PC-3 (cell line): ENCODE results near the gene CDK11A. TPM values are rescaled to one million over a fixed set of nuclear protein-coding genes. Genes with fewer than 3 reads are reported as not detected.

Experiments used
- ATAC-seq: fragments of 200-7000 bp; cut with Tn5 transposase; 2 replicates; pipeline ENCODE4 v1.9.1; 2020; ENCODE audit warnings: mild to moderate bottlenecking, moderate library complexity
- BruUV-seq: library from RNA; stranded (reverse); fragments of 400-500 nt; replicated peaks from 2 replicates; lab custom pipeline; 2021; lab: Mats Ljungman, UMichigan
- CTCF ChIA-PET: fragments of 300-600 bp; sonication (Branson Sonifier 250); formaldehyde crosslinking; loops from one replicate; lab custom pipeline; 2022; ENCODE audit warnings: antibody characterized with exemption; lab: Charles Lee
- POLR2A ChIA-PET: fragments of 300-600 bp; sonication (Branson Sonifier 250); formaldehyde crosslinking; loops from one replicate; lab custom pipeline; 2022; ENCODE audit warnings: antibody characterized with exemption; ENCODE audit not compliant: unreplicated experiment; lab: Charles Lee
- DNase-seq: peaks from one replicate; pipeline ENCODE4 v3.0.0-alpha.2; 2015
- H2AFZ ChIP-seq: fragments of 300-600 bp; sonication (generic); 2 replicates; pipeline ENCODE4 v1.6.0; 2016; ENCODE audit warnings: antibody characterized with exemption, low read length
- H3F3A ChIP-seq: fragments of 300-600 bp; sonication (generic); one replicate; pipeline ENCODE4 v1.6.0; 2017; ENCODE audit warnings: antibody characterized with exemption, low read length, control low read depth, mild to moderate bottlenecking; ENCODE audit not compliant: unreplicated experiment
- H3K27ac ChIP-seq: fragments of 300-600 bp; sonication (generic); 2 replicates; pipeline ENCODE4 v1.5.1; 2016; ENCODE audit warnings: mild to moderate bottlenecking, low read length
- H3K27me3 ChIP-seq: fragments of 300-600 bp; sonication (generic); 2 replicates; pipeline ENCODE4 v1.6.1; 2016; ENCODE audit warnings: low read length, mixed read lengths
- H3K36me3 ChIP-seq: fragments of 300-600 bp; sonication (generic); 2 replicates; pipeline ENCODE4 v1.6.1; 2016; ENCODE audit warnings: low read depth, mixed run types, low read length, mixed read lengths
- H3K4me1 ChIP-seq: fragments of 300-600 bp; sonication (generic); 2 replicates; pipeline ENCODE4 v1.5.1; 2016; ENCODE audit warnings: low read length; ENCODE audit not compliant: insufficient read depth
- H3K4me2 ChIP-seq: fragments of 300-600 bp; sonication (generic); 2 replicates; pipeline ENCODE4 v1.6.0; 2016; ENCODE audit warnings: low read length
- H3K4me3 ChIP-seq: fragments of 300-600 bp; sonication (generic); 2 replicates; pipeline ENCODE4 v1.5.1; 2016; ENCODE audit warnings: mild to moderate bottlenecking, low read length, mixed read lengths
- H3K79me2 ChIP-seq: fragments of 300-600 bp; sonication (generic); 2 replicates; pipeline ENCODE4 v1.6.1; 2017; ENCODE audit warnings: low read length, mixed read lengths
- H3K9ac ChIP-seq: fragments of 300-600 bp; sonication (generic); 2 replicates; pipeline ENCODE4 v1.6.0; 2016; ENCODE audit warnings: mild to moderate bottlenecking, low read length
- H3K9me2 ChIP-seq: fragments of 300-600 bp; sonication (generic); replicated peaks from 2 replicates; pipeline ENCODE4 v1.6.1; 2016; ENCODE audit warnings: mixed run types, low read length, mixed read lengths
- H3K9me3 ChIP-seq: fragments of 300-600 bp; sonication (generic); 2 replicates; pipeline ENCODE4 v1.6.1; 2016; ENCODE audit warnings: low read length, mixed read lengths
- H4K20me1 ChIP-seq: fragments of 300-600 bp; sonication (generic); 2 replicates; pipeline ENCODE4 v1.6.1; 2016; ENCODE audit warnings: low read length, mixed read lengths
- CTCF ChIP-seq: fragments of 300-600 bp; sonication (generic); conservative IDR thresholded peaks from 2 replicates; pipeline ENCODE4 v1.5.1; 2017; ENCODE audit warnings: antibody characterized with exemption, low read depth, mild to moderate bottlenecking, low read length
- EZH2 ChIP-seq: fragments of 300-600 bp; sonication (generic); IDR thresholded peaks from one replicate; pipeline ENCODE4 v1.6.1; 2017; ENCODE audit warnings: antibody characterized with exemption, mild to moderate bottlenecking, low read length; ENCODE audit not compliant: unreplicated experiment
- EZH2phosphoT487 ChIP-seq: fragments of 300-600 bp; sonication (generic); IDR thresholded peaks from 2 replicates; pipeline ENCODE4 v1.6.1; 2018; ENCODE audit warnings: mild to moderate bottlenecking, antibody characterized with exemption, low read length, borderline replicate concordance
- intact Hi-C: fragments of 100-400 bp; cut with micrococcal nuclease; formaldehyde crosslinking; loops from 2 replicates; pipeline ENCODE4 v1.9.0; 2023
- total RNA-seq: library from RNA; depleted of rRNA; stranded (reverse); fragments of >200 nt; gene quantifications from 2 replicates; pipeline ENCODE4 v1.2.3, GENCODE V29; 2014

CDK11A gene
- total RNA-seq, 1 experiment from 2014 or later = 11.6 TPM

DNA sequence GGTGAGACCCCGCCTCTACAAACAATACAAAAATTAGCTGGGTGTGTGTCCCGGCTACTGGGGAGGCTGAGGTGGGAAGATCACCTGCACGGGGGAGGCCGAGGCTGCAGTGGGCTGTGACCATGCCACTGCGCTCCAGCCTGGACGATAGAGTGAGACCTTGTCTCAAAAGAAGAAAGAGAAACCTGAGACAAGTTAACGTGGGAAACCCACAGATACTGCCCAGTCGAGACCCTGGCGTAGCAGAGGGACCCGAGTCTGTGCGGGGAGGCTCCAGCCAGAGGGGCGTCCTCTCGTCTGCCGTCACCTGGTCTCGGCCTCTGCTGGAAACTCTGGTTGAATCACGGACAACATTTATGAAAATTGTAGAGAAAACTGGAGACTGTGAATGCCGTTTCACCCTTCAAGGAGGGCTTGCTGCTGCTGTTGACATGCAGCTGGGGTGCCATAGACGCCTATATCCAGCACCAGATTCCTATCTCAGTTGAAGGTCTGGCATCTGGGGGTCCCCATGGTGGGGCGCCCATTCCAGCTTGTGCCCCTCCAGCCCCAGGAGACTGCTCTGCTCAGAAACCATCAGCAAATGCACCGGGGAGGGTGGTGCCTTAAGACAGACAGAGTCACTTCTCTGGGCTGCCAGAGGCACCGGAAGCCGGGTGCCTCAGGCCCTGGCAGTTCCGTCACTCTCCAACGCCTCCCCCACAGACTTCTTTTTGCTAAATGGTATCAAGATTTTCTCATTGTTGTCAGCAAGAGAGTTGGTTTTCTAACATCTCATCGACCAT, 51.8 kb downstream of the CDK11A start:
- no peak for DNase-seq
- H3K9me2 ChIP-seq = no peaks in the 10 kb centered on the region
- ChIA-PET POLR2A (no interaction called here), CTCF (no interaction called here)
- no peak overlapping the region for H3K27ac ChIP-seq
- H3K4me2 ChIP-seq = no peak overlapping the region
- intact Hi-C loops = no loop called here
- H2AFZ ChIP-seq = no peak overlapping the region
- no peaks in the 10 kb centered on the region for H4K20me1 ChIP-seq
- TF ChIP-seq EZH2phosphoT487 = no peak
- no peak for TF ChIP-seq CTCF
- TF ChIP-seq EZH2 = no peak
- no peaks in the 10 kb centered on the region for H3K27me3 ChIP-seq
- H3K9ac ChIP-seq = no peak overlapping the region
- H3K4me1 ChIP-seq = no peaks in the 10 kb centered on the region
- ATAC-seq = no peak
- H3K4me3 ChIP-seq = no peak overlapping the region
- H3F3A ChIP-seq = no peaks in the 10 kb centered on the region
- BruUV-seq = TSS peak; percentile 1
- peaks cover 9% of the 10 kb centered on the region; the same call in 1 of the 2 replicates for H3K36me3 ChIP-seq
- H3K79me2 ChIP-seq = no peaks in the 10 kb centered on the region
- no peaks in the 10 kb centered on the region for H3K9me3 ChIP-seq

- BruUV-seq = no TSS peak
- Histone ChIP-seq H3K27me3 (no peaks in the 10 kb centered on the region), H3K36me3 (peaks cover 9% of the 10 kb centered on the region), H2AFZ (no peak overlapping the region), H3K9ac (no peak overlapping the region), H3K4me1 (no peaks in the 10 kb centered on the region), H3K27ac (no peak overlapping the region), H4K20me1 (no peaks in the 10 kb centered on the region), H3K4me3 (no peak overlapping the region), H3K4me2 (no peak overlapping the region), H3K9me2 (no peaks in the 10 kb centered on the region), H3K79me2 (no peaks in the 10 kb centered on the region), H3F3A (no peaks in the 10 kb centered on the region), H3K9me3 (no peaks in the 10 kb centered on the region)
- DNase-seq = no peak
- intact Hi-C loops = no loop called here
- no peak for ATAC-seq
- POLR2A ChIA-PET = no interaction called here
- TF ChIP-seq CTCF (no peak), EZH2 (no peak), EZH2phosphoT487 (no peak)
- CTCF ChIA-PET = no interaction called here
These were observed 52.6 kb downstream of the CDK11A start for GRCh38 chr1:1671365-1672119.

DNA sequence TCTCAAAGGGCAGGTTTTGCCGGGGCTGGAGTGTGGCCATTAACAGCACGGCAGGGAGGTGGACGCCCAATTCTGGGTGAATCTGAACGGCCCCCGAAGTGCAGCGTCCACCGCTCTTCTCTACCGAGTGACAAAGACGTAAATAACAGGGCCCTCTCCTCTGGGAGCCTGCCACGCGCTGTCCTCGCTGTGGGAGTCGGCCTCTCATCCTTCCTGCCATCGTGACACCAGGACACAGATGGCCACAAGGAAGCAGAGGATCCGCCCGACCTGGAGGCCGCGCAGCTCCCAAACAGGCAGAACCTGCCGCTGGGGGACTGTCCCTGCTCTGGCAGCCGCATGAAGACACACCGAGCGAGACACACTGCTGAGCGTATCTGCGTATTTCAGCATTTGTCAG, 53.3 kb downstream of the CDK11A start:
- H2AFZ ChIP-seq = no peak overlapping the region
- no peak overlapping the region for H3K9ac ChIP-seq
- ATAC-seq (no peak), DNase-seq (no peak)
- no peaks in the 10 kb centered on the region for H3K9me2 ChIP-seq
- ChIA-PET POLR2A (no interaction called here), CTCF (no interaction called here)
- BruUV-seq = no TSS peak
- no peaks in the 10 kb centered on the region for H3K9me3 ChIP-seq
- no peak overlapping the region for H3K4me3 ChIP-seq
- H4K20me1 ChIP-seq = no peaks in the 10 kb centered on the region
- H3K27ac ChIP-seq = no peak overlapping the region
- no peaks in the 10 kb centered on the region for H3F3A ChIP-seq
- no peaks in the 10 kb centered on the region for H3K4me1 ChIP-seq
- H3K79me2 ChIP-seq = no peaks in the 10 kb centered on the region
- intact Hi-C loops = no loop called here
- no peaks in the 10 kb centered on the region for H3K27me3 ChIP-seq
- no peak for TF ChIP-seq EZH2phosphoT487
- TF ChIP-seq EZH2 = no peak
- no peak for TF ChIP-seq CTCF
- H3K36me3 ChIP-seq = peaks cover 16% of the 10 kb centered on the region
- no peak overlapping the region for H3K4me2 ChIP-seq
